Ishikawa (cell line): ENCODE results near the gene RASSF5.

Source experiments
- CEBPB ChIP-seq: IDR thresholded peaks from 2 replicates; pipeline ENCODE4 v1.6.1; 2012
- CREB1 ChIP-seq: IDR thresholded peaks from 2 replicates; pipeline ENCODE4 v1.6.1; 2012; ENCODE audit warnings: low read depth
- EGR1 ChIP-seq: IDR thresholded peaks from 2 replicates; pipeline ENCODE4 v1.6.1; 2012
- EP300 ChIP-seq: IDR thresholded peaks from 2 replicates; pipeline ENCODE4 v1.6.1; 2012; ENCODE audit warnings: borderline replicate concordance
- FOXM1 ChIP-seq: IDR thresholded peaks from 2 replicates; pipeline ENCODE4 v1.6.1; 2012; ENCODE audit warnings: low read depth, borderline replicate concordance
- NFIC ChIP-seq: IDR thresholded peaks from 2 replicates; pipeline ENCODE4 v1.6.1; 2012
- RAD21 ChIP-seq: IDR thresholded peaks from 2 replicates; pipeline ENCODE4 v1.6.1; 2012; ENCODE audit warnings: low read depth
- TAF1 ChIP-seq: IDR thresholded peaks from 2 replicates; pipeline ENCODE4 v1.6.1; 2012; ENCODE audit warnings: low read depth, mild to moderate bottlenecking
- TCF12 ChIP-seq: IDR thresholded peaks from 2 replicates; pipeline ENCODE4 v1.6.1; 2012; ENCODE audit warnings: low read depth
- YY1 ChIP-seq: IDR thresholded peaks from 2 replicates; pipeline ENCODE4 v1.6.1; 2012; ENCODE audit warnings: low read depth
- ZBTB7A ChIP-seq: IDR thresholded peaks from 2 replicates; pipeline ENCODE4 v1.6.1; 2012; ENCODE audit warnings: low read depth
- TF ChIP-seq, protein P1 (sequence below): IDR thresholded peaks from 2 replicates; pipeline ENCODE4 v1.6.1; 2012
- TF ChIP-seq, protein P2 (sequence below): IDR thresholded peaks from 2 replicates; pipeline ENCODE4 v1.6.1; 2012; ENCODE audit warnings: low read depth, mild to moderate bottlenecking
- TF ChIP-seq, protein P3 (sequence below): IDR thresholded peaks from 2 replicates; pipeline ENCODE4 v1.6.1; 2012

RASSF5 gene

DNA sequence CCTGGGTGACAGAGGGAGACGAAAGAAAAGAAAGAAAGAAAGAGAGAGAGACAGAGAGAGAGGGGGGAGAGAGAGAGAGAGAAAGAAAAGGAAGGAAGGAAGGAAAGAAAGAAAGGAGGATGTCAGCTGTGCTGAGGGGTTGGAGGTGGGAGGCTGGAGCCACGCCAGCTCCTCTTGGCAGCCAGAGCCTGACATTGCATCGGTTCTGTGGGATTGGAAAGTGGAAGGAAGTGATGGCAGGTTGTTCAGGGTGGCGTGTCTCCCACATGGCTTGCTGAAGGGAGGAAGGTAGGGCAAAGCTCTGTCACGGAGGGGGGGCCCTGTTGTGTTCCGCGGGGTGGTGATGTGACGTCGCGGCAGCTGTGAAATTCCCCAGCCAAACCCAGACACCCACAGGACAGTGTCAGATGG, 74.2 kb downstream of the RASSF5 start:
- TF ChIP-seq EGR1, result no peak
- no peak for TF ChIP-seq CREB1
- TF ChIP-seq RAD21, result no peak
- TF ChIP-seq, protein P1, sequence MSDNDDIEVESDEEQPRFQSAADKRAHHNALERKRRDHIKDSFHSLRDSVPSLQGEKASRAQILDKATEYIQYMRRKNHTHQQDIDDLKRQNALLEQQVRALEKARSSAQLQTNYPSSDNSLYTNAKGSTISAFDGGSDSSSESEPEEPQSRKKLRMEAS, result no peak
- TF ChIP-seq, protein P2, sequence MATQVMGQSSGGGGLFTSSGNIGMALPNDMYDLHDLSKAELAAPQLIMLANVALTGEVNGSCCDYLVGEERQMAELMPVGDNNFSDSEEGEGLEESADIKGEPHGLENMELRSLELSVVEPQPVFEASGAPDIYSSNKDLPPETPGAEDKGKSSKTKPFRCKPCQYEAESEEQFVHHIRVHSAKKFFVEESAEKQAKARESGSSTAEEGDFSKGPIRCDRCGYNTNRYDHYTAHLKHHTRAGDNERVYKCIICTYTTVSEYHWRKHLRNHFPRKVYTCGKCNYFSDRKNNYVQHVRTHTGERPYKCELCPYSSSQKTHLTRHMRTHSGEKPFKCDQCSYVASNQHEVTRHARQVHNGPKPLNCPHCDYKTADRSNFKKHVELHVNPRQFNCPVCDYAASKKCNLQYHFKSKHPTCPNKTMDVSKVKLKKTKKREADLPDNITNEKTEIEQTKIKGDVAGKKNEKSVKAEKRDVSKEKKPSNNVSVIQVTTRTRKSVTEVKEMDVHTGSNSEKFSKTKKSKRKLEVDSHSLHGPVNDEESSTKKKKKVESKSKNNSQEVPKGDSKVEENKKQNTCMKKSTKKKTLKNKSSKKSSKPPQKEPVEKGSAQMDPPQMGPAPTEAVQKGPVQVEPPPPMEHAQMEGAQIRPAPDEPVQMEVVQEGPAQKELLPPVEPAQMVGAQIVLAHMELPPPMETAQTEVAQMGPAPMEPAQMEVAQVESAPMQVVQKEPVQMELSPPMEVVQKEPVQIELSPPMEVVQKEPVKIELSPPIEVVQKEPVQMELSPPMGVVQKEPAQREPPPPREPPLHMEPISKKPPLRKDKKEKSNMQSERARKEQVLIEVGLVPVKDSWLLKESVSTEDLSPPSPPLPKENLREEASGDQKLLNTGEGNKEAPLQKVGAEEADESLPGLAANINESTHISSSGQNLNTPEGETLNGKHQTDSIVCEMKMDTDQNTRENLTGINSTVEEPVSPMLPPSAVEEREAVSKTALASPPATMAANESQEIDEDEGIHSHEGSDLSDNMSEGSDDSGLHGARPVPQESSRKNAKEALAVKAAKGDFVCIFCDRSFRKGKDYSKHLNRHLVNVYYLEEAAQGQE, result no peak
- TF ChIP-seq EP300, result no peak
- no peak for TF ChIP-seq NFIC
- TF ChIP-seq FOXM1, result no peak
- no peak for TF ChIP-seq TAF1

DNA sequence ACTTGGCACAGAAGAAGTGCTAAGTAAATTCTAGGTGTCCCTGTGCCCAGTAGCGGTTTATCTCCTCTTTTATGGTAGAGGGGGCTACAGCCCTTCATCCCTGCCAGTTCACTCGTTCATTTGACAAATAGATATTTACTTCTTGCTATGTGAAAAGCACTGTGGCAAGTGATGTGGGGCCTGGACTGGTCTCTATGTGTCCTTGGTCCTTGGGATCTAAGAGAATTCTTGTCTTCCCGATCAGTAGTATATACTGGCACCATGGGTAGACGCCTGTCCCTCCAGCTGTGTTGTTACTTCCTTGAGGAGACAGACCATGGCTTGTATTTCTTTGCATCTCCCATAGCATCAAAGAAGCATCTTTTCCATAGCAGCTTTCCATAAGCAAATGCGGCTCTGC, 75.2 kb downstream of the RASSF5 start:
- TF ChIP-seq, protein P1, result no peak
- TF ChIP-seq EP300 (no peak), NFIC (no peak), RAD21 (no peak), CREB1 (no peak)
- TF ChIP-seq, protein P3, sequence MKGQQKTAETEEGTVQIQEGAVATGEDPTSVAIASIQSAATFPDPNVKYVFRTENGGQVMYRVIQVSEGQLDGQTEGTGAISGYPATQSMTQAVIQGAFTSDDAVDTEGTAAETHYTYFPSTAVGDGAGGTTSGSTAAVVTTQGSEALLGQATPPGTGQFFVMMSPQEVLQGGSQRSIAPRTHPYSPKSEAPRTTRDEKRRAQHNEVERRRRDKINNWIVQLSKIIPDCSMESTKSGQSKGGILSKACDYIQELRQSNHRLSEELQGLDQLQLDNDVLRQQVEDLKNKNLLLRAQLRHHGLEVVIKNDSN, result no peak
- TF ChIP-seq, protein P2, result no peak

DNA sequence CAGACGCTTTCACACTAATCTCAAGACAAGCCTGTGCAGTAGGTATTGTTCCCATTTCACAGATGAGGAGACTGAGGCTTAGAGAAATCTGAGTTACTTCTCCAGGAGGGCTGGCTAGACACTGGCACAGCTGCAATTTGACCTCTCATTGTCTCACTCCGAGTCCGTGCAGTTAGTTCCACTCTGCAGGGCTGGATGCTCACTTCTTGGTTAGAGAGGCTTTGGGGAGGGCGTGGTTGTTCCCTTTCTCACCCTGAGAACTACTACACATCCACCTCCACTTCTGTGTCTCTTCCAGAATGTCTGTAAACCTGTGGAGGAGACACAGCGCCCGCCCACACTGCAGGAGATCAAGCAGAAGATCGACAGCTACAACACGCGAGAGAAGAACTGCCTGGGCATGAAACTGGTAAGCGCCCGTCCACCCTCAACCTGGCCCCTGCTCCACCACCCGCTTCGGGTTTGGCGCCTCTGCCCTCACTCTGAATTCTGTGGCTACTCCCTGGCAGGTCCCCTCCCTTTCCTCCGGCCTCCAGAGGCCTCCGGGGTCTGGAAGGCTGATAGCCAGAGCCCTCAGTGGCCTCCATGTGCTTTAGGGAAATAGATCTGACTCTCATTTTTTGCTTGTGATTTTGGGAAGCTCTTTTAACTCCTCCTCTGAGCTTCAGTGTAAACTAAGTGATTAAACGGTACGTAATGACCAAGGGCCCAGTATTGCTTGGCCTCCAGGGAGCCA, 75.8 kb downstream of the RASSF5 start:
- no peak for TF ChIP-seq EP300
- TF ChIP-seq CREB1, result no peak
- TF ChIP-seq ZBTB7A, result no peak
- TF ChIP-seq, protein P1, result no peak
- TF ChIP-seq, protein P2, result no peak
- no peak for TF ChIP-seq CEBPB
- TF ChIP-seq FOXM1, result no peak
- TF ChIP-seq YY1, result no peak
- TF ChIP-seq TAF1, result no peak
- TF ChIP-seq, protein P3, result no peak
- no peak for TF ChIP-seq RAD21

DNA sequence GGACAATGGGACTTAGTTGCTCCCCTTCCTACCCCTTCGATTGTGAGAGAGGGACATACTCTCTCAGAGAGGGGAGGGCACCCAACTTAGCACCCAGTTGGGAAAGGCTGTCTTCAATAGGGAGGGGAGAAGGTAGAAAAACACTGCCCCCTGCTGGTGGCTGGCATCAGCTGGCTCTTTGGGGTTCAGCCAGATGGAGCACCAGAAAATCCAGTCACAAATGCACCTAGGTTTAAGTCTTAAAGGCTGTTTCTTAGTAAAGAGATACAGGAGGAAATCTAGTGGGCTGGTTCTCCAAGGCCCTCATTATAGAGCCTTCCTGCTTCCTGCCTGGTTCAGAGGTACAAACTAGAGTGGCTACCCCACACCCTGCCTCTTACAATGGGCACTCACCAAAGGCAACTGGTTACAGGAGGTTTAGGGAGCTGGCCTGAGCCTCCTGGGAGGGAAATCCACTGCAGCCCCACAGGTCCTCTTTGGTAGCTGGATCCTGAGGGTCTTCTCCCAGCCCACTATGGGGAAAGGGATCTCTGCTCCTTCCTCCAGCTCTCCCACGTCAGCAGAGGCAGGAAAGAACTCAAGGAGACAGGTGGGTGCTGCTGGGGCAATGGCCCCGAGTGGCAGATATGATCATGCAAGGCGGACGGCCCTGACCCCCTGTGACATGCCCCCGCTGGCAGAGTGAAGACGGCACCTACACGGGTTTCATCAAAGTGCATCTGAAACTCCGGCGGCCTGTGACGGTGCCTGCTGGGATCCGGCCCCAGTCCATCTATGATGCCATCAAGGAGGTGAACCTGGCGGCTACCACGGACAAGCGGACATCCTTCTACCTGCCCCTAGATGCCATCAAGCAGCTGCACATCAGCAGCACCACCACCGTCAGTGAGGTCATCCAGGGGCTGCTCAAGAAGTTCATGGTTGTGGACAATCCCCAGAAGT, 76.6 kb downstream of the RASSF5 start:
- no peak for TF ChIP-seq FOXM1
- TF ChIP-seq RAD21, result peak; percentile 94
- no peak for TF ChIP-seq TCF12
